Neural cell (in vitro differentiated cells): ENCODE results near the gene SSTR4.

Experiments used
- CTCF ChIP-seq: fragments of 450-650 bp; IDR thresholded peaks from 2 replicates; pipeline ENCODE4 v1.5.1; 2014; ENCODE audit warnings: antibody characterized with exemption, mild to moderate bottlenecking, moderate library complexity; ENCODE audit not compliant: poor library complexity, severe bottlenecking
- EP300 ChIP-seq: fragments of 450-650 bp; conservative IDR thresholded peaks from 2 replicates; pipeline ENCODE4 v1.6.1; 2014; ENCODE audit warnings: antibody characterized with exemption, mild to moderate bottlenecking, moderate library complexity; ENCODE audit not compliant: poor library complexity, severe bottlenecking
- POLR2AphosphoS5 ChIP-seq: IDR thresholded peaks from 2 replicates; pipeline ENCODE4 v1.6.1; 2012
- REST ChIP-seq: IDR thresholded peaks from 2 replicates; pipeline ENCODE4 v1.6.1; 2012; ENCODE audit warnings: borderline replicate concordance

- TF ChIP-seq POLR2AphosphoS5 (no peak), REST (no peak), CTCF (no peak), EP300 (no peak)
Measured at GRCh38 chr20:23032056-23032749, 2.9 kb upstream of the SSTR4 start.
